G401 (cell line): ENCODE data around the gene MTERF4. TPM values are rescaled to one million over a fixed set of nuclear protein-coding genes. Genes with fewer than 3 reads are reported as not detected.

Experiments
- DNase-seq: peaks from one replicate; pipeline ENCODE4 v3.0.0-alpha.2; 2015; ENCODE audit warnings: low spot score
- in situ Hi-C: cut with HindIII; loops from 2 replicates; pipeline ENCODE4 v1.10.0; 2016; ENCODE audit warnings: low sequenced_read_pairs, mixed read lengths
- total RNA-seq: library from RNA; depleted of rRNA; stranded (reverse); fragments of >200 nt; shearing (Covaris generic); gene quantifications from 2 replicates; pipeline ENCODE4 v1.2.3, GENCODE V29; 2014; rRNA removed

Gene MTERF4, protein sequence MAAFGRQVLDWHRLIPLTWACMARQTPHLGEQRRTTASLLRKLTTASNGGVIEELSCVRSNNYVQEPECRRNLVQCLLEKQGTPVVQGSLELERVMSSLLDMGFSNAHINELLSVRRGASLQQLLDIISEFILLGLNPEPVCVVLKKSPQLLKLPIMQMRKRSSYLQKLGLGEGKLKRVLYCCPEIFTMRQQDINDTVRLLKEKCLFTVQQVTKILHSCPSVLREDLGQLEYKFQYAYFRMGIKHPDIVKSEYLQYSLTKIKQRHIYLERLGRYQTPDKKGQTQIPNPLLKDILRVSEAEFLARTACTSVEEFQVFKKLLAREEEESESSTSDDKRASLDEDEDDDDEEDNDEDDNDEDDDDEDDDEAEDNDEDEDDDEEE
- 17.5 and 24.9 TPM in 2 replicates for total RNA-seq

DNA sequence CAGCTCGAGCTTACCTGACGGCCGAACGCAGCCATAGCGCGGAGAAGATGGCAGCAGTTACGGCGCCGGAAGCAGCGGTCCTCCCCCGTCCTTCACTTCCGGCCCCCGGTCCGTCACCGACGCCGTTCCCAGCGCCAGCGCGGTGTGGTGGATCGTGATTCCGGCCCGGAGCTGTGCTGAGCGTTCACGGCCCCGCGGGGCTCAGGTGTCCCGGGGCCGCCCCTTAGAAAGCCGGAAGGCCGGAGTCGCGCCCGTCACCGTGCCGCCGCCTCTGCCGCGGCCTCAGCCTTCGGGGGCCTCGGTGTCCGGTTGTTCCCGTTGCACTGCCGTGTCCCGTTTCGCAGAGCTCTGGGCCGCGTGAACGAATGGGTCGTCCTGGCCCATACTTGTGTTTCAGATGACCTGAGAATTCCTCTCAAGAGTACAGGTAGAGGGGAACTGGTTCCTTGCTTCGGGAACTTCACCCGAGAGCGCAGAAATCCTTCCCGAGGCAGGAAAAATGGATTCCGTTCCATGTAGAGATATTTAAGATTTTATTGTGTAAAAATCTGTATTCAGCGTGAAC, at the start of gene MTERF4:
TSS of gene MTERF4 (minus strand) at position 49 of the 565 bp plus-strand sequence. CDS start at position 35, 14 bp downstream.
- DNase-seq: peak; percentile 87
- in situ Hi-C loops: no loop called here

DNA sequence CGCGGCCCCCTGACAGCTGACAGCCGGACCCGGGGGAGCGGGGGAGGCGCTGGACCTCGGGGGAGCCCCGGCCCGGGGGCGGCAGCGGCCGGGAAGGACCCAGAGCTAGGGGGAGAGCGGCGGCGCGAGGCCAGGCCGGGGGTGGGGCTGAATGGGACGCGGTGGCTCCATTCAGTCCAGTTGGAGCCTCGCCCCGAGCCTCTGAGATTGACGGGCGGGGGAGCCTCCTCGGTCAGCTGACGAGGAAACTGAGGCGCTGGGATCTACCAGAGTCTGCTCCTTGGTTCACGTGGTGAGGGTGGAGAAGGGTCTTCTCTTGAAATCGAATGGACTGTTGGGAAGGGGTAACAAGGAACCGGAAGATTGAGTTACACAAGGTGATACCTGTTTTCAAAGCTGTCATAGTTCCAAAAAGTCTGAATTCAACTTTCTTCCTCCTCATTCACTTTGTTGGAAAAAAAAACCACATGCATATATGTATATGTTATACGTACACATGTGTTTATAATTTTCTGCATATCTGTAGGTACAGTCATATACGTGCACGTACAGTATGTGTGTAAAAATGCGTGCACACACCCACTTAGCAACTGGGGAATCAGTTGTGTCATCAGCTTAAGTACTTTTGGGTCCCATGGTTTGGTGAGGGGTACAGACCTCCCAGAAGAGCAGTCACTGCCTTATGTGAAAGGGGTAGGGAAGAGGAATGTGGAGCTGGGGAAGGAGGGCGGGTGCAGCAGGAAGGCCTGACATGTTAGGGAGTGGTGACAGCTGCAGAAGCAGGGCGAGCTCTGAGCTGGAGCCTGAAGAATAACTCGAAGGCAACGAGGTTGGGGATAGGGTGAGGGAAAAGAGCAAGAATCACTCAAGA, 48.8 kb upstream of the MTERF4 start:
- in situ Hi-C loops: no loop called here
- peak; percentile 36 for DNase-seq

DNA sequence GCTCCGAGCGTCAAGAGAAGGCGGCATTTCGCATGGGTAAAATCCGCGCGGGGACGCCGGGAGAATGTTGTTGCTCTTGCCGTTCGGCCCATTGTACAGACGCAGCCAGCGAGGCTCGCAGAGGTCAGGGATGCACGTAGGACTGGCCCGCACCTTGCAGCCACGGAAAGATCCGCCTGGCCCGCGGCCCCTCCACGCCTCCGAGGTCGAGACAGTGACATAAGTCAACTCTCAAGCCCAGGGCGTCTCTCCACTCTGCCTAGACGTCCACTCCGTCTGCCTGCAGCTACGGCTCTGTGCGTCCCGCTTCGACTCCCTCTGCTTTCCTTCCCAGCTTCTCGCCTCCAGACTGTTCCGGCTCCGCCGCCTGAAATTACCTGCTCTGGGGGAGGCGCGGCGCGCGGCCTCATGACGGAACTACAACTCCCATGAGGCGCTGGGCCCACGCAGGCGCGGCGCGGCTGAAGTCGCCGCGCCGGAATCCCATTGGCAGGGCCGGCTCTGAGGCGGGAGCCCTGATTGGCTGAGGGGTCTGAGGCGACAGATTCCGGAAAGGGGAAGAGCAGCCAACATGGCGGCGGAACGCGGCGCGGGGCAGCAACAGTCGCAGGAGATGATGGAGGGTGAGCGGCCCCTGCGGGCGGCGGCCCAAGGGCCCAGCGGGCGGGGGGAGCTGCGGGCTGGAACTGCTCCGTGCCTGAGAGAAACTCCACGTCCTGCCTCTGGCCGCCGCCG, 48.0 kb upstream of the MTERF4 start, which contains the start of gene PPP1R7:
TSS of gene PPP1R7 (plus strand) at position 543 of the 735 bp plus-strand sequence. CDS start at position 572, 29 bp downstream.
- in situ Hi-C loops: no loop called here
- peak; percentile 94 for DNase-seq

DNA sequence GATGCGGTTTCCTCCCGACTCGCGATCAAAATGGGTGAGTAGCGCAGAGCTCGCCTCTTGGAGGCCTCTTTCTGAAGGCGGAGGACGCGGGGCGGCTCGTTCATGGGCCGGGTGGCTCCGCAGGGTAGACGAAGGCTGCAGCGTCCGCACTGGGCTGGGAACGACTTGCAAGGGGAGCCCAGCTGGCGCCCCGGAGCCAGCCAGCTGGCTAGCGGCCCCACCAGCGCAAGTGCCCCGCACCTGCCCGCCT, 47.5 kb upstream of the MTERF4 start:
- in situ Hi-C loops: no loop called here
- no peak for DNase-seq

DNA sequence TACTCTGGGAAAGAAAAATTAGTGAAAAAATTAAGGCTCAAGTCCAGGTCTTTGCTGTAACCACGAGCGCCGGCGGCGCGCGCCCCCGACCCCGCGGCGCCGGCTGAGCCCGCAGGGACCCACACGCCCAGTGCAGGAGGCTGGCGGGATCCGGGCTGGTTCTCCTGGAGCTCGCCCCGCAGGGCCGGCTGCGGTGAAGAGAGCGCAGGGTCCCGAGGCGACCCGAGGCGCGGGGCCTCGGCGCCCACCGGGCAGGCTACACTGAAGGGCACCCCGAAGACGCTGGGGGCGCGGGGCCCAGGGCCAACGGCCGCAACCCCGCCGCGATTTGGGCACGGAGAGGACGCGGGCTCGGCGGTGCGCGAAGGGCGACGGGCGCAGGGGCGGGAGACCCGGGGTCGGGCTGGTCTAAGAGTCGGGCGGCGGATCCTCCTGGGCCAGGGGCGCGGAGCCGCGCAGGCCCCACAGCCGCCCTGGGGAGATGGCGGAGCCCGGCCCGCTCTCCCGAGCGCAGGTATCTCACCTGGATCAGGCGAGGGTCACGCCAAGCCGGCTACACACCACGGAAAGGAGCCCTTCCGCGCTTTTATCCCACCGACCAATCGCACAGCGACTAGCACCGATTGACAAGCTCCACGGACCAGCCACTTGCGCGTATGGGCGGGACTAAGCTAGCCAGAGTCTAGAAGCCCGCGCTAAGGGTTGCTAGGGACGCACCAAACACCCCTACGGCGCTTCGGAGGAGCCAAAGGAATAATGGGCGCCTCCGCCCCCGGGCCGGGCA, 47.0 kb upstream of the MTERF4 start, which contains the start of gene PASK:
TSS of gene PASK (minus strand) at position 582 of the 784 bp plus-strand sequence. CDS start 6,440 bp downstream, outside the sequence.
- peak; percentile 98 for DNase-seq
- in situ Hi-C loops: no loop called here

DNA sequence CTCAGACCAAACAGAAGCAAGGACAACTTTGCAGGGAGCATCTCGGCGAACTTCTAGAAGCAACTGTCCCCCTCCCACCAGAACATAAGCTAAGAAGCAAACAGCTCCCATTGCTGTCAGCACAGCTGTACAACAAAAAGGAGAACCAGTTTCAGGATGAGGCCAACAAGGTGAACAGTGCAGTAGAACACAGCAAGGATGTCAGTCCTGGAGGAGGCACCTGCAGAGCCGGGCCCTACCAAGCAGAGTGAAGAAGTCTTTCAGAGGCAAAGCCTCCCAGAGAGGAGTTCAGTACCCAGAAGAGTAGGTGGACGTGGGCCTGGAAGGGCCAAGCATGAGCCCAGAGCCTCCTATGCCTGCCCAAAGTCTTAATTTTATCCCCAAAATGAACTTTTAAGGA, 46.2 kb upstream of the MTERF4 start:
- DNase-seq: no peak
- in situ Hi-C loops: no loop called here

DNA sequence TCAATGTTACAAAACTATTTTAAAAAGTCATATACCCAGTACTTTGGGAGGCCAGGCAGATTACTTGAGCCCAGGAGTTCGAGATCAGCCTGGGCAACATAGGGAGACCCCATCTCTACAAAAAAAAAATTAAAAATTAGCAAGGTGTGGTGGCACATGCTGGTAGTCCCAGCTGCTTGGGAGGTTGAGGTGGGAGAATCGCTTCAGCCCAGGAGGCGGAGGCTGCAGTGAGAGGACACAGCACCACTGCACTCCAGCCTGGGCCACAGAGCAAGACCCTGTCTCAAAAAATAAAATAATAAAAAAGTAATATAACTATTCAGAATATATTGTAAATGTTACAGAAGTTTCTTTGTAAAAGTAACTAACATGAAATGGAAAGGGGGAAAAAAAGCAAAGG, 45.2 kb upstream of the MTERF4 start:
- in situ Hi-C loops: no loop called here
- DNase-seq: no peak

DNA sequence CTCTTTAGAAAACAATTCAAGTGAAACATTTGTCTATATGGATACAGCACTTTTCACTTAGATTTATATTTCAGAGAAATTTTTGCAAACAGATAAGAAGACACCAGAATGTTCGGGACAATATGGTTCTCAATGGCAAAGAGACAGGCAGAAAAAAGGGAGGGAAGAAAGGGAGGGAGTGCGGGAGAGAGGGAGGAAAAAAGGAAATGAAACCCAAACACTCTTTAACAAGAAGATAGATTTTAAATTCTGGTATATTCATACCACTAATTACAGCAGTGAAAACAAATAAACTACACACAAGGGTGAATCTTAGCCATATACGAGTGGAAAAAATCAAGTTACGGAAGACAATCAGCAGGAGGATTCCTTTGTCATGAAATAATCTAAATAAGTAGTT, 44.2 kb upstream of the MTERF4 start:
- in situ Hi-C loops: no loop called here
- DNase-seq: no peak

DNA sequence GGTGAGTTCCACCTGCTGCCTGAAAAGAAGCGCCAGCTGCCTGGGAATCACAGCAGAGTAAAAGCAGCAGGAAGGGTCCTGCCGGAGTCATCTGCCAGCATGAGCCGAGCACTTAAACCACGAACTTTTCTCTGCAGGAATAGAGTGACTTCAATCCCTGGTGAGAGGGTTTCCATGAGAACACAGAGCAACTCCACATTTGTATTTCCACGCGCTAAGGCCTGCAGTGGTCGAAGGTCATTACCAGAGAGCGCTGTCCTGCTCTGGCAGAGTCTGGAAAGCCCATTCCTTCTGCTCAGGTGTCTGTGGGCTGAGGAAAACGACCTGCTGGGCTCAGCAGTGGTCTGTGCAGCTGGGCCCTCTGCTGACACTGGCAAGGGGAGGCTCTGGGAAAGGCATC, 40.5 kb upstream of the MTERF4 start:
- in situ Hi-C loops: no loop called here
- no peak for DNase-seq

DNA sequence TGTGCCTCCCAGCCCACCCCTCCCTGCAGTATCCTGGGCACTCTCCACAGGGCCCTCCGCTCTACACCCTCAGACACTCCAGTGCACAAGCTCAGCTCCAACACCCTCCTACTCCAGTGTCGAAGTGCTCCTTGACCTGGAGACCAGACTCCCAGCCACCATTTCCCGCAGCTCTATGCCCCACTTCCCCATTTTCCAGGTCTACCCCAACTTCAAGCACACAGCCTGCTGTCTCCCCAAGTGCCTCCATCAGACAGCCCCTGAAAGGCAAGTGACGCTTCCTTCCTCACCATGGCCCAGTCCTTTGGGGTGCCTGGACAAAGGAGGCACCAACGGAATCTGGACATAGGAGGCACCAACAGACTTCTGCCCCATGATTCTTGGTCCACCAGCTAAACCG, 40.0 kb upstream of the MTERF4 start:
- no peak for DNase-seq
- in situ Hi-C loops: no loop called here

DNA sequence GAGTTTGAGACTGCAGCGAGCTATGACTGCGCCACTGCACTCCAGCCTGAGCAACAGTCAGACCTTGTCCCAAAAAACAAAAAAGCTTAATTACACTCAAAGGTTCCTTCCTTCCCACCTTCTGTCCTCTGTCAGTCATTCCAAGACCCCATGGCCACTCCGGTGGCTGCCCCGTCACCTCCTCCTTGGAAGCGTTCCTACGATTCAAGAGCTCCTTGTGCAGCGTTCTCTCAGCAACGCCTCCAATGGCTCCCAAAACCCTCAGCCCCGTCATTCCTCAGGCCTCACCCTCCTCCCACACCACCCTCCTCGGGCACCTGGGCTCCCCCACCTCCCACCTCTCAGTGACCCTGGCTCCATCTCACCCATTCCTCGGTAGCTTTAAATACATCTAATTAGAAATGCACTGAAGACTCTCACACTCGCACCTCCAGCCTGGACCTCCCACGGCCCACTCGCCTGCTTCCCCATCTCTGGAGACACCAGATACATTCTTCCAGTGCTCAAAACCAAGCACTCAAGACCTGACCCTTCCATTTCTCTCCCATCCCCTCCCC, 39.2 kb upstream of the MTERF4 start:
- in situ Hi-C loops: no loop called here
- no peak for DNase-seq

DNA sequence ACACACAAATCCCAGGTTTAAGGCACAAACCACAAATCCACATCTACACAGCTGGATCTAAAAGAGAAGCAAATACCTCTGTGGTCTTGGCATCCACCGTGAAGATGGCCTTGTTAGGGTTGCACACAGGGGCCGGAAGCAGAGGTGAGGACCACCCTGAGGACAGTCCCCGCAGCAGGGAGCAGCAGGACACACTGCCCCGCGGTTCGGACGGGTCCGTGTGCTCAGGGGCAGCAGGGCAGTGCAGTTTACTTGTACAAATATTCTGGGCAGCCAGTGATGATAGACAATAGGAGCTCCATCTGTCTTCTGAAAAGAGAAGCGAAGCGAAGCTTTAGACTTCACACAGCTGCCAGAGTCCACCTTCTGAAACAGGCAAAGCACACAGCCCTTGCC, 38.4 kb upstream of the MTERF4 start:
- in situ Hi-C loops: no loop called here
- DNase-seq: no peak

DNA sequence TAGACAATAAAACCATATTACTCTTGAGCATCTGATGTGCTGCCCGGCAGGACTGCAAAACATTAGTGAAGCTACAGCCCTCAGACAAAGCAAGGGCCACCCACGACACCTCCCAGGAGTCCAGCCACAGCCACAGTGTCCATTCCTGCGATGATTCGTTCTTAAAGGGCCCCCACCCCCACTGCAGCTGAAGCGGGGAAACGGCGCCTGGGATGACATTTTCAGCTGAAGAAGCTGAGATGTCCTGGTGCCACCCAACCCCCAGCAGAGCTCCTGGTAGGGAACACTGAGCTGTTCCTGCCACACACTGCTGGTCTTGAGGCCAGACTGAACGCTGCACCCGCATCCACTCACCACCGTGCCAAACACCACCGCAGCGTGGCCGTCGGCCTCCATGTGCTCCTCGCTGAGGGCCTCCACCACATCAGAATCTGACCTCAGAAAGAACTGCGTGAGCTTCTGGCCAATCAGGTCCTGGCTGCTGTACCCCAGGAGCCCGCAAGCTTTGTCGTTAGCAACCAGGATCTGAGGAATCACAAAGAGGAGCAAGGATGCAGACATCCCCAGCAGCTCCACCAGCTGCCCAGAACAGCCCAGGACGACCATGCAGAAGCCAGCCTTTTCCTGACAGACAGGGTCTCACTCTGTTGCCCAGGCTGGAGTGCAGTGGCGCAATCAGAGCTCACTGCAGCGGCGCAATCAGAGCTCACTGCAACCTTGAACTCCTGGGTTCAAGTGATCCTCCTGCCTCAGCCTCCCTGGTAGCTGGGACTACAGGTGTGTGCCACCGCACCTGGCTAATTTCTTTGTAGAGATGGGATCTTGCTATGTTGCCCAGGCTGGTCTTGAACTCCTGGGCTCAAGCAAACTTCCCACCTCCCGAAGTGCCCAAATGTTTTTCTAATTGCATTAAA, 37.7 kb upstream of the MTERF4 start:
- in situ Hi-C loops: no loop called here

DNA sequence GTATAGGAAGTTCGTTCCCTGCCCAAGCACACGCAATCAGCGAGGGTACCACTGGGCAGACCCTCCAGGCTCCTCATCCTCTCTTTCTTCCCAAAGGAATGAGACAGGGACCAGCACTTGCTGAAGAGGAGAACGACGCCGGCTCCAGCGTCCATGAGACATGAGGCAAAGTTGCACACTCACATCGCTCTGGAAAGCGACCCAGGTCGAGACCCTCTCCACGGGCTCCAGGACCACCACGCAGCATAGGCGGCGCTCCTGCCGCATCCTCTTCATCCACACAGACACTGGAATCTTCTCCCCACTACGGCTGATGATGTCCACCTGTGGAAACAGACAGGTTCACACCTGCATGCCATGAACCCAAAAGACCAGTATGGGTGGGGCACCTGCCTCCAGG, 36.4 kb upstream of the MTERF4 start:
- in situ Hi-C loops: no loop called here
- no peak for DNase-seq

More for the DNA sequence above, 37.7 kb upstream of the MTERF4 start:
- DNase-seq: no peak

DNA sequence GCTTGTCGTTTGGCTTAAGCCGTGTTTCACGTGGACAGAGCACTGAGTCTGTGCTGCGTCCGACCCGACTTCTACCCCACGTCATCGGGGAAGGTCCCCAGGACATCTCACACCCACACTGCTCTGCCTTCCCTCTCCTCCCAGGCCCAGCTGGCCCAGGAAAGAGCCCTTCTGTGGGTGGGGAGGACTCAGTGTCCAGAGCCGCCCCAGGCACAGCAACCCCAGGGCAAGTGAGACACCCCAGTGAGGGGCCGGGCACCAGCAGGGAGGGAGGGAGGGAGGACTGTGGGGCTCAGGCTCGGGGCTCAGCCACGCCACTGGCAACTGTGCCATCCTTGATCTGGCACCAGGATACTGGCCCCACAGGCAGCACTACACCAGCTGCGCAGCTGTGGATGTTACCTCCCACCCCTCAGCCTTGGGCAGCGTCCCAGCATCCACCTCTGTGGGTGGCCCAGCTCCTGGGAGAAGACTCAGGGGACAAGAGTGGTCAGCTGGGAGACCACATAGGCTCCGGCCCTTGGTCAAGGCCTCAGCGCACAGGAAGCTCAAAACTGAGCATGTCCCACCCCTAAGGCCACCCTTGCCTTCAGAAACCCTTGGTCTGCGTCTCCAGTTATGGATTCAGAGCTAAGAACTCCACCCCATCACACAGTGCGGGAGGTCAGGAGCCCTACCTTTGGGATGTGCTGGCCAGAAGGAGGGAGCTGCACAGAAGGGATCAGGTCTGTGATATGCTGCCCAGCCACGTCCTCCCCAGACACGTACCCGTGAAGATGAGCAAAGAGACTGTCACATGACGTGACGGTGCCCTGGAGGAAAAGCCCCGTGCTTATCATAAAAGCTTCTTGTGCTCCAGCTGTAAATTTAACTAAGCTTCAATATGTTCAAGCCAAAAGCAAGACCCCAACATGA, 35.4 kb upstream of the MTERF4 start:
- in situ Hi-C loops: no loop called here
- DNase-seq: no peak

DNA sequence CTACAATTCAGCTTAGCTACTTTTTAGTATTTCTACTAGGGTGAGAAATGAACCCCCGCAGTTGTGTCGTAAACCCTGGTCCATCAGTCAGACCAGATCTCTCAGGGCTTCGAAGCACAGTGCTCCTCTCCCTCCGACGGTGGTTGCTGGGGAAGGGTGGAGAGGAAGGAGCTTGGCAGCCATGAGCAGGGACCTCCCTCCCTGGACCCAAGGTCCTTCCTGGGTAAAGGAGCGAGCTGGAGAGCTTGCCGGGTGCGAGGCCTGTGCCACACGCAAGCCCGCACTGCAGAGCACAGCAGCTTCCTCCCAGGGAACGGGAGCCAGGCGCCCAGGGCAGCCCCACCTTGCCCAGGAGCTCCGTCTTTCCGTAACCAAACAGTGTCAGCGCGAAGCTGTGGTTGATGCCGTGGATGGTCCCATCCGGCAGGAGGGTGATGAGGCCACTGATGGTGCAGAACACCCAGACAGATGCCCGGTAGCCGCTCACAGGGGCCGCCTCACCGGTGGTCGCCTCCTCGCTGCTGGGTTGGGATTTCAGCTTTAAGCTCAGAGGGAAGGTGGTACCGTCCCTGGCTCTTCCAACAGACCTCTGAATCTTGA, 34.7 kb upstream of the MTERF4 start:
- in situ Hi-C loops: no loop called here
- DNase-seq: no peak
